Body of pancreas (tissue), 4 donors: Measurements from ENCODE around the gene FIGN.

Experiments
- CTCF ChIP-seq, 7 experiments: fragments of 450-650 bp in 4 of 7; fragments of 200-600 bp in 3 of 7; sonication (generic) in 3 of 7; IDR thresholded peaks; one replicate each; pipeline ENCODE4 v1.5.1; 2016 to 2019; ENCODE audit warnings: antibody characterized with exemption in 7 of 7
- POLR2A ChIP-seq, 3 donors: fragments of 450-650 bp; IDR thresholded peaks; one replicate each; pipeline ENCODE4 v1.6.1; 2016; ENCODE audit warnings: antibody characterized with exemption in 3 of 3, mild to moderate bottlenecking in 2 of 3

- no peak for TF ChIP-seq CTCF (IDR thresholded peaks at IDR 0.05)
- no peak for TF ChIP-seq POLR2A (IDR thresholded peaks at IDR 0.05)
Measured at GRCh38 chr2:163558251-163559021, 177.4 kb downstream of the FIGN start.
